SK-N-SH (cell line): Measurements from ENCODE around the gene KCNJ2.

Experiments used
- CHD2 ChIP-seq: fragments of 150-350 bp; IDR thresholded peaks from 2 replicates; pipeline ENCODE4 v1.6.1; 2018; ENCODE audit warnings: low read length; ENCODE audit not compliant: partially characterized antibody
- CTCF ChIP-seq: fragments of 200-600 bp; sonication (generic); IDR thresholded peaks from 2 replicates; pipeline ENCODE4 v1.6.1; 2017; ENCODE audit warnings: antibody characterized with exemption, mild to moderate bottlenecking, moderate library complexity
- EP300 ChIP-seq, 2 experiments: IDR thresholded peaks; 2 replicates each; pipeline versions ENCODE4 v1.4.0 to v1.6.1; 2012; ENCODE audit warnings: borderline replicate concordance in 1 of 2, low read depth in 1 of 2, low read length in 1 of 2
- EZH2phosphoT487 ChIP-seq: fragments of 200-600 bp; sonication (generic); IDR thresholded peaks from 2 replicates; pipeline ENCODE4 v1.6.1; 2017; ENCODE audit warnings: low read depth, mixed run types, mild to moderate bottlenecking, antibody characterized with exemption, moderate library complexity, borderline replicate concordance
- GABPA ChIP-seq: IDR thresholded peaks from 2 replicates; pipeline ENCODE4 v1.4.0; 2012; ENCODE audit warnings: low read depth, mild to moderate bottlenecking
- GATA2 ChIP-seq: sonication (generic); formaldehyde crosslinking; IDR thresholded peaks from 2 replicates; pipeline ENCODE4 v1.5.0; 2020; ENCODE audit warnings: mild to moderate bottlenecking, missing genetic modification reagents
- PBX3 ChIP-seq: IDR thresholded peaks from 2 replicates; pipeline ENCODE4; 2012
- RXRA ChIP-seq: IDR thresholded peaks from 2 replicates; pipeline ENCODE4 v1.4.0; 2012; ENCODE audit warnings: low read depth, mild to moderate bottlenecking, borderline replicate concordance
- TAF1 ChIP-seq: IDR thresholded peaks from 2 replicates; pipeline ENCODE4 v1.6.1; 2012; ENCODE audit warnings: low read depth, mild to moderate bottlenecking, low read length, moderate library complexity, borderline replicate concordance

GRCh38 chr17:70119545-70119944 lies 49.8 kb upstream of the KCNJ2 start:
- no peak for TF ChIP-seq EZH2phosphoT487
- TF ChIP-seq TAF1 = no peak
- no peak for TF ChIP-seq CTCF
- no peak for TF ChIP-seq PBX3
- TF ChIP-seq GATA2 (CRISPR knock-in tag) = no peak
- no peak for TF ChIP-seq CHD2
- TF ChIP-seq GABPA = no peak
- TF ChIP-seq RXRA = no peak
- no peak for TF ChIP-seq EP300 (IDR thresholded peaks at IDR 0.05; ENCODE audit: borderline replicate concordance in 1 of 2, low read depth in 1 of 2, low read length in 1 of 2)
